ENCODE data around the gene SRD5A1.

DNA sequence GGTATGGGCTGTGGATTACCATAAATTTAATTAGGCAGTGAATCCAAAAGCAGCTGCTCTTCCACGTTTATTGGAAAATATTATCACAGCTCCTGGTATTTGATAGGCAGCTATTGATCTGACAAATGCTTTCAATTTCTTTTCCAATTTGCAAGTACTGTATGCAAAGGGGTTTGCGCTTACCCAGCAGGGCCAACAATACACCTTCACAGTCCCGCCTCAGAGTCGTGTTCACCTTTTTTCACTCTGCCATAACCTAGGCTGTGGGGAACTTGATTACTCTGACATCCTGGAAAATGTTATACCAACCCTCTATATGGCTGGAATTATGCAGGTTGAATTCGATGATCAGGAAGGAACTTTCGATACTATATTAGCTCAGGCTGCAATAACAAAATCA is 47.7 kb downstream of the SRD5A1 start:
- TF ChIP-seq, protein P1, sequence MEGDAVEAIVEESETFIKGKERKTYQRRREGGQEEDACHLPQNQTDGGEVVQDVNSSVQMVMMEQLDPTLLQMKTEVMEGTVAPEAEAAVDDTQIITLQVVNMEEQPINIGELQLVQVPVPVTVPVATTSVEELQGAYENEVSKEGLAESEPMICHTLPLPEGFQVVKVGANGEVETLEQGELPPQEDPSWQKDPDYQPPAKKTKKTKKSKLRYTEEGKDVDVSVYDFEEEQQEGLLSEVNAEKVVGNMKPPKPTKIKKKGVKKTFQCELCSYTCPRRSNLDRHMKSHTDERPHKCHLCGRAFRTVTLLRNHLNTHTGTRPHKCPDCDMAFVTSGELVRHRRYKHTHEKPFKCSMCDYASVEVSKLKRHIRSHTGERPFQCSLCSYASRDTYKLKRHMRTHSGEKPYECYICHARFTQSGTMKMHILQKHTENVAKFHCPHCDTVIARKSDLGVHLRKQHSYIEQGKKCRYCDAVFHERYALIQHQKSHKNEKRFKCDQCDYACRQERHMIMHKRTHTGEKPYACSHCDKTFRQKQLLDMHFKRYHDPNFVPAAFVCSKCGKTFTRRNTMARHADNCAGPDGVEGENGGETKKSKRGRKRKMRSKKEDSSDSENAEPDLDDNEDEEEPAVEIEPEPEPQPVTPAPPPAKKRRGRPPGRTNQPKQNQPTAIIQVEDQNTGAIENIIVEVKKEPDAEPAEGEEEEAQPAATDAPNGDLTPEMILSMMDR (conservative IDR thresholded peaks at IDR 0.05) = no peak
- no peak for TF ChIP-seq EZH2 (IDR thresholded peaks at IDR 0.05; ENCODE audit: low read depth)
